OCI-LY1 (cell line): ENCODE measurements around the gene ABCC2.

Source experiments
- EZH2 ChIP-seq: fragments of 200-600 bp; sonication (generic), shearing (Covaris generic); IDR thresholded peaks from 2 replicates; pipeline ENCODE4 v1.8.0; 2017; ENCODE audit warnings: borderline replicate concordance, mixed run types, mild to moderate bottlenecking, antibody characterized with exemption, low read length, moderate library complexity, mixed read lengths
- TF ChIP-seq, protein P1 (sequence below): fragments of 200-600 bp; sonication (generic), shearing (Covaris generic); IDR thresholded peaks from 2 replicates; pipeline ENCODE4 v1.5.1; 2017; ENCODE audit warnings: mild to moderate bottlenecking, antibody characterized with exemption, low read length, moderate library complexity, mixed read lengths

DNA sequence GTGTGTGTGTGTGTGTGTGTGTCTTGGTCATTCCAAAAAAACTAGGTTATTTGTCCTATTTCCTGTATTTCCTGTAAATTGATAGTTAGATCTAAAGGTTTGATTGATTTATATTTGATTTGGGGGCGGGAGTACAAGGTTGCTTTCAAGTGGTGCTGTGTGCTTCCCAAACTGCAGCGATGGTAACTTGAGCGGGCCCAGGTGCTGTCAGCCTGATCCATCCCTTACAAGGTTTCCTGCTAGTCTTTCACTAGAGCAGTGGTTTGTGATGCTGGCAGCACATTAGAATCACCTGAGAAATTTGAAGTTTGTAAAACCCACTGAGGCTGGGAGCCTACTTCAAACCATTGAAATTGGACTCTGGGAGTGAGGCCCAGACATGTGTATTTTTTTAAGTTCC, 23.7 kb downstream of the ABCC2 start:
- no peak for TF ChIP-seq EZH2
- TF ChIP-seq, protein P1, sequence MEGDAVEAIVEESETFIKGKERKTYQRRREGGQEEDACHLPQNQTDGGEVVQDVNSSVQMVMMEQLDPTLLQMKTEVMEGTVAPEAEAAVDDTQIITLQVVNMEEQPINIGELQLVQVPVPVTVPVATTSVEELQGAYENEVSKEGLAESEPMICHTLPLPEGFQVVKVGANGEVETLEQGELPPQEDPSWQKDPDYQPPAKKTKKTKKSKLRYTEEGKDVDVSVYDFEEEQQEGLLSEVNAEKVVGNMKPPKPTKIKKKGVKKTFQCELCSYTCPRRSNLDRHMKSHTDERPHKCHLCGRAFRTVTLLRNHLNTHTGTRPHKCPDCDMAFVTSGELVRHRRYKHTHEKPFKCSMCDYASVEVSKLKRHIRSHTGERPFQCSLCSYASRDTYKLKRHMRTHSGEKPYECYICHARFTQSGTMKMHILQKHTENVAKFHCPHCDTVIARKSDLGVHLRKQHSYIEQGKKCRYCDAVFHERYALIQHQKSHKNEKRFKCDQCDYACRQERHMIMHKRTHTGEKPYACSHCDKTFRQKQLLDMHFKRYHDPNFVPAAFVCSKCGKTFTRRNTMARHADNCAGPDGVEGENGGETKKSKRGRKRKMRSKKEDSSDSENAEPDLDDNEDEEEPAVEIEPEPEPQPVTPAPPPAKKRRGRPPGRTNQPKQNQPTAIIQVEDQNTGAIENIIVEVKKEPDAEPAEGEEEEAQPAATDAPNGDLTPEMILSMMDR, result no peak
